GM13976 (cell line): ENCODE data around the gene SGSM1.

ENCODE experiments used
- DNase-seq: peaks from one replicate; pipeline ENCODE4 v3.0.0; 2012; ENCODE audit warnings: low spot score
- CTCF ChIP-seq: IDR thresholded peaks from 2 replicates; pipeline ENCODE4 v1.5.1; 2012; ENCODE audit warnings: borderline replicate concordance, mild to moderate bottlenecking; ENCODE audit not compliant: insufficient read depth; ENCODE audit errors: extremely low read depth, missing control alignments, control extremely low read depth
- in situ Hi-C: fragments of 300-500 bp; cut with MboI; formaldehyde crosslinking; loops from one replicate; pipeline ENCODE4 v1.12.0; 2022; ENCODE audit warnings: low sequenced_read_pairs, mixed read lengths, inconsistent platforms; ENCODE audit not compliant: unreplicated experiment

SGSM1 gene

GRCh38 chr22:24926849-24927579 lies 121.0 kb downstream of the SGSM1 start:
- DNase-seq, result no peak
- no peak for TF ChIP-seq CTCF
- in situ Hi-C loops, result no loop called here

- no peak for TF ChIP-seq CTCF
- DNase-seq, result no peak
- in situ Hi-C loops, result no loop called here
These were observed 122.3 kb downstream of the SGSM1 start for GRCh38 chr22:24928322-24928721.

GRCh38 chr22:24930678-24931077 lies 124.7 kb downstream of the SGSM1 start:
- in situ Hi-C loops, result no loop called here
- TF ChIP-seq CTCF, result no peak

GRCh38 chr22:24935771-24936483 lies 129.9 kb downstream of the SGSM1 start:
- in situ Hi-C loops, result no loop called here
- no peak for TF ChIP-seq CTCF
- DNase-seq, result no peak

More at GRCh38 chr22:24930678-24931077, 124.7 kb downstream of the SGSM1 start:
- no peak for DNase-seq

GRCh38 chr22:24937114-24937513 lies 131.1 kb downstream of the SGSM1 start:
- TF ChIP-seq CTCF, result no peak
- in situ Hi-C loops, result no loop called here
- no peak for DNase-seq

GRCh38 chr22:24938741-24939341 lies 132.8 kb downstream of the SGSM1 start:
- in situ Hi-C loops, result no loop called here
- peak; percentile 75 for DNase-seq
- TF ChIP-seq CTCF, result peak; percentile 63
